ENCODE measurements around the gene PRDM16. TPM values are rescaled to one million over a fixed set of nuclear protein-coding genes. Genes with fewer than 3 reads are reported as not detected.

Gene PRDM16
- total and polyA plus RNA-seq, 2 experiments from 2014 or later: 0.14 to 0.16 TPM

- TF ChIP-seq CTCF (conservative IDR thresholded peaks at IDR 0.05; ENCODE audit: low read depth in 2 of 2) (no peak), EZH2 (IDR thresholded peaks at IDR 0.05; ENCODE audit: low read depth, unreplicated experiment) (no peak), EZH2phosphoT487 (IDR thresholded peaks at IDR 0.05; ENCODE audit: unreplicated experiment) (no peak), POLR2AphosphoS5 (IDR thresholded peaks at IDR 0.05; ENCODE audit: low read depth) (no peak), NANOG (IDR thresholded peaks at IDR 0.05; ENCODE audit: borderline replicate concordance) (no peak), CREB1 (CRISPR knock-in tag; IDR thresholded peaks at IDR 0.05; ENCODE audit: low read depth) (no peak), STAT1 (IDR thresholded peaks at IDR 0.05; ENCODE audit: unreplicated experiment) (no peak)
Measured at GRCh38 chr1:3145532-3146325, 76.7 kb downstream of the PRDM16 start (continued).

DNA sequence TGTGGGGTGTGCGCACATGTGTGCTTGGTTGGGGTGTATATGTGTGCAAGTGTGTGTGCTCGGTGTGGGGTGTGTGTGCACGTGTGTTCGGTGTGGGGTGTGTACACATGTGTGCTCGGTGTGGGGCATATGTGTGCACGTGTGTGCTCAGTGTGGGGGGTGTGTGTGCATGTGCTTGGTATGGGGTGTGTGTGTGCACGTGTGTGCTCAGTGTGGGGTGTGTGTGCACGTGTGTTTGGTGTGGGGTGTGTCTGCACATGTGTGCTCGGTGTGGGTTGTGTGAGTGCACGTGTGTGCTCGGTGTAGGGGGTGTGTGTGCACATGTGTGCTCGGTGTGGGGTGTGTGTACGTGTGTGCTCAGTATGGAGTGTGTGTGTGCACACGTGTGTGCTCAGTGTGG, 77.5 kb downstream of the PRDM16 start:
- Mint-ChIP-seq H3K27ac (no peak overlapping the region), H3K4me1 (no peaks in the 10 kb centered on the region), H3K9me3 (no peaks in the 10 kb centered on the region), H3K27me3 (ENCODE audit: insufficient read depth, low read depth, poor library complexity) (peaks cover 2% of the 10 kb centered on the region), H3K36me3 (ENCODE audit: low read depth) (no peaks in the 10 kb centered on the region), H3K4me3 (no peak overlapping the region)
- H3K79me2 ChIP-seq (replicated peaks; ENCODE audit: insufficient read depth): no peaks in the 10 kb centered on the region
- no peaks in the 10 kb centered on the region for H3K36me3 ChIP-seq (ENCODE audit: insufficient read depth)
- H4K20me1 ChIP-seq (replicated peaks; ENCODE audit: insufficient read depth): no peaks in the 10 kb centered on the region
- H3K27me3 ChIP-seq (ENCODE audit: insufficient read depth): no peaks in the 10 kb centered on the region
- H3K4me3 ChIP-seq: no peak overlapping the region
- no peak for ATAC-seq
- no peaks in the 10 kb centered on the region for H3F3A ChIP-seq (replicated peaks; ENCODE audit: low read depth)
- H2AFZ ChIP-seq: no peak overlapping the region
- TF ChIP-seq NANOG (IDR thresholded peaks at IDR 0.05; ENCODE audit: borderline replicate concordance): no peak
- no peak for TF ChIP-seq CREB1 (CRISPR knock-in tag; IDR thresholded peaks at IDR 0.05; ENCODE audit: low read depth)
- TF ChIP-seq JUNB (IDR thresholded peaks at IDR 0.05; ENCODE audit: unreplicated experiment): no peak
- TF ChIP-seq STAT1 (IDR thresholded peaks at IDR 0.05; ENCODE audit: unreplicated experiment): no peak
- TF ChIP-seq, protein P1, sequence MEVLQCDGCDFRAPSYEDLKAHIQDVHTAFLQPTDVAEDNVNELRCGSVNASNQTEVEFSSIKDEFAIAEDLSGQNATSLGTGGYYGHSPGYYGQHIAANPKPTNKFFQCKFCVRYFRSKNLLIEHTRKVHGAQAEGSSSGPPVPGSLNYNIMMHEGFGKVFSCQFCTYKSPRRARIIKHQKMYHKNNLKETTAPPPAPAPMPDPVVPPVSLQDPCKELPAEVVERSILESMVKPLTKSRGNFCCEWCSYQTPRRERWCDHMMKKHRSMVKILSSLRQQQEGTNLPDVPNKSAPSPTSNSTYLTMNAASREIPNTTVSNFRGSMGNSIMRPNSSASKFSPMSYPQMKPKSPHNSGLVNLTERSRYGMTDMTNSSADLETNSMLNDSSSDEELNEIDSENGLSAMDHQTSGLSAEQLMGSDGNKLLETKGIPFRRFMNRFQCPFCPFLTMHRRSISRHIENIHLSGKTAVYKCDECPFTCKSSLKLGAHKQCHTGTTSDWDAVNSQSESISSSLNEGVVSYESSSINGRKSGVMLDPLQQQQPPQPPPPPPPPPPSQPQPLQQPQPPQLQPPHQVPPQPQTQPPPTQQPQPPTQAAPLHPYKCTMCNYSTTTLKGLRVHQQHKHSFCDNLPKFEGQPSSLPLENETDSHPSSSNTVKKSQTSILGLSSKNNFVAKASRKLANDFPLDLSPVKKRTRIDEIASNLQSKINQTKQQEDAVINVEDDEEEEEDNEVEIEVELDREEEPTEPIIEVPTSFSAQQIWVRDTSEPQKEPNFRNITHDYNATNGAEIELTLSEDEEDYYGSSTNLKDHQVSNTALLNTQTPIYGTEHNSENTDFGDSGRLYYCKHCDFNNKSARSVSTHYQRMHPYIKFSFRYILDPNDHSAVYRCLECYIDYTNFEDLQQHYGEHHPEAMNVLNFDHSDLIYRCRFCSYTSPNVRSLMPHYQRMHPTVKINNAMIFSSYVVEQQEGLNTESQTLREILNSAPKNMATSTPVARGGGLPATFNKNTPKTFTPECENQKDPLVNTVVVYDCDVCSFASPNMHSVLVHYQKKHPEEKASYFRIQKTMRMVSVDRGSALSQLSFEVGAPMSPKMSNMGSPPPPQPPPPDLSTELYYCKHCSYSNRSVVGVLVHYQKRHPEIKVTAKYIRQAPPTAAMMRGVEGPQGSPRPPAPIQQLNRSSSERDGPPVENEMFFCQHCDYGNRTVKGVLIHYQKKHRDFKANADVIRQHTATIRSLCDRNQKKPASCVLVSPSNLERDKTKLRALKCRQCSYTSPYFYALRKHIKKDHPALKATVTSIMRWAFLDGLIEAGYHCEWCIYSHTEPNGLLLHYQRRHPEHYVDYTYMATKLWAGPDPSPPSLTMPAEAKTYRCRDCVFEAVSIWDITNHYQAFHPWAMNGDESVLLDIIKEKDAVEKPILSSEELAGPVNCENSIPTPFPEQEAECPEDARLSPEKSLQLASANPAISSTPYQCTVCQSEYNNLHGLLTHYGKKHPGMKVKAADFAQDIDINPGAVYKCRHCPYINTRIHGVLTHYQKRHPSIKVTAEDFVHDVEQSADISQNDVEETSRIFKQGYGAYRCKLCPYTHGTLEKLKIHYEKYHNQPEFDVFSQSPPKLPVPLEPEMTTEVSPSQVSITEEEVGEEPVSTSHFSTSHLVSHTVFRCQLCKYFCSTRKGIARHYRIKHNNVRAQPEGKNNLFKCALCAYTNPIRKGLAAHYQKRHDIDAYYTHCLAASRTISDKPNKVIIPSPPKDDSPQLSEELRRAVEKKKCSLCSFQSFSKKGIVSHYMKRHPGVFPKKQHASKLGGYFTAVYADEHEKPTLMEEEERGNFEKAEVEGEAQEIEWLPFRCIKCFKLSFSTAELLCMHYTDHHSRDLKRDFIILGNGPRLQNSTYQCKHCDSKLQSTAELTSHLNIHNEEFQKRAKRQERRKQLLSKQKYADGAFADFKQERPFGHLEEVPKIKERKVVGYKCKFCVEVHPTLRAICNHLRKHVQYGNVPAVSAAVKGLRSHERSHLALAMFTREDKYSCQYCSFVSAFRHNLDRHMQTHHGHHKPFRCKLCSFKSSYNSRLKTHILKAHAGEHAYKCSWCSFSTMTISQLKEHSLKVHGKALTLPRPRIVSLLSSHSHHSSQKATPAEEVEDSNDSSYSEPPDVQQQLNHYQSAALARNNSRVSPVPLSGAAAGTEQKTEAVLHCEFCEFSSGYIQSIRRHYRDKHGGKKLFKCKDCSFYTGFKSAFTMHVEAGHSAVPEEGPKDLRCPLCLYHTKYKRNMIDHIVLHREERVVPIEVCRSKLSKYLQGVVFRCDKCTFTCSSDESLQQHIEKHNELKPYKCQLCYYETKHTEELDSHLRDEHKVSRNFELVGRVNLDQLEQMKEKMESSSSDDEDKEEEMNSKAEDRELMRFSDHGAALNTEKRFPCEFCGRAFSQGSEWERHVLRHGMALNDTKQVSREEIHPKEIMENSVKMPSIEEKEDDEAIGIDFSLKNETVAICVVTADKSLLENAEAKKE (CRISPR knock-in tag; IDR thresholded peaks at IDR 0.05): no peak
- no peak for TF ChIP-seq ZNF331 (CRISPR knock-in tag; IDR thresholded peaks at IDR 0.05; ENCODE audit: low read depth)
- no peak for TF ChIP-seq EZH2phosphoT487 (IDR thresholded peaks at IDR 0.05; ENCODE audit: unreplicated experiment)
- no peak for TF ChIP-seq POLR2AphosphoS5 (IDR thresholded peaks at IDR 0.05; ENCODE audit: low read depth)
- TF ChIP-seq REST (IDR thresholded peaks at IDR 0.05; ENCODE audit: unreplicated experiment): no peak
- H3K4me1 ChIP-seq (ENCODE audit: insufficient read depth): no peaks in the 10 kb centered on the region
- H3K4me2 ChIP-seq: no peak overlapping the region
- DNase-seq (ENCODE audit: low spot score): no peak
- H3K9me2 ChIP-seq (ENCODE audit: insufficient read depth): no peaks in the 10 kb centered on the region
- no peak overlapping the region for H3K27ac ChIP-seq (ENCODE audit: low read depth)

All from GM23338 (cell line).